PC-9 (cell line): Measurements from ENCODE around the gene YY2. TPM values are rescaled to one million over a fixed set of nuclear protein-coding genes. Genes with fewer than 3 reads are reported as not detected.

Experiments
- BruUV-seq: library from RNA; stranded (reverse); fragments of 400-500 nt; replicated peaks from 2 replicates; lab custom pipeline; 2021; lab: Mats Ljungman, UMichigan
- CTCF ChIA-PET: fragments of 300-600 bp; sonication (Branson Sonifier 250); formaldehyde crosslinking; loops from one replicate; lab custom pipeline; 2022; ENCODE audit warnings: antibody characterized with exemption; lab: Charles Lee
- POLR2A ChIA-PET: fragments of 300-600 bp; sonication (Branson Sonifier 250); formaldehyde crosslinking; loops from one replicate; lab custom pipeline; 2022; ENCODE audit warnings: antibody characterized with exemption; ENCODE audit not compliant: unreplicated experiment; lab: Charles Lee
- DNase-seq, 2 experiments: peaks; one replicate each; pipeline versions ENCODE4 v3.0.0 to v3.0.0-alpha.2; 2015 to 2022; ENCODE audit warnings: mixed read lengths in 1 of 2
- H2AFZ ChIP-seq: fragments of 200-600 bp; sonication (generic); 2 replicates; pipeline ENCODE4 v1.8.1; 2017; ENCODE audit warnings: antibody characterized with exemption
- H3F3A ChIP-seq: fragments of 200-600 bp; sonication (generic); 2 replicates; pipeline ENCODE4 v1.8.1; 2017; ENCODE audit warnings: antibody characterized with exemption, mild to moderate bottlenecking, low read depth; ENCODE audit not compliant: insufficient read depth
- H3K27ac ChIP-seq: fragments of 200-600 bp; sonication (generic); 2 replicates; pipeline ENCODE4 v1.6.1; 2016; ENCODE audit warnings: mixed run types
- H3K27me3 ChIP-seq: fragments of 200-600 bp; sonication (generic); 2 replicates; pipeline ENCODE4 v1.6.1; 2016; ENCODE audit warnings: low read depth, mixed run types; ENCODE audit not compliant: insufficient read depth
- H3K36me3 ChIP-seq: fragments of 200-600 bp; sonication (generic); 2 replicates; pipeline ENCODE4 v1.6.1; 2016; ENCODE audit warnings: low read depth, mixed run types
- H3K4me1 ChIP-seq: fragments of 200-600 bp; sonication (generic); replicated peaks from 2 replicates; pipeline ENCODE4 v1.6.1; 2016; ENCODE audit warnings: mixed run types; ENCODE audit not compliant: insufficient read depth
- H3K4me2 ChIP-seq: fragments of 200-600 bp; sonication (generic); 2 replicates; pipeline ENCODE4 v1.6.1; 2017; ENCODE audit warnings: mixed run types
- H3K4me3 ChIP-seq: fragments of 200-600 bp; sonication (generic); 2 replicates; pipeline ENCODE4 v1.6.1; 2016; ENCODE audit warnings: mixed run types
- H3K79me2 ChIP-seq: fragments of 200-600 bp; sonication (generic); 2 replicates; pipeline ENCODE4 v1.6.1; 2017; ENCODE audit warnings: low read depth, mixed run types
- H3K9me2 ChIP-seq: fragments of 200-600 bp; sonication (generic); 2 replicates; pipeline ENCODE4 v1.8.1; 2017; ENCODE audit warnings: mild to moderate bottlenecking; ENCODE audit not compliant: insufficient read depth
- H3K9me3 ChIP-seq: fragments of 200-600 bp; sonication (generic); 2 replicates; pipeline ENCODE4 v1.8.1; 2016; ENCODE audit warnings: low read depth; ENCODE audit not compliant: insufficient read depth
- H4K20me1 ChIP-seq: fragments of 200-600 bp; sonication (generic); 2 replicates; pipeline ENCODE4 v1.8.1; 2017; ENCODE audit not compliant: insufficient read depth
- EZH2 ChIP-seq: fragments of 200-600 bp; sonication (generic); IDR thresholded peaks from 2 replicates; pipeline ENCODE4 v1.8.0; 2017; ENCODE audit warnings: antibody characterized with exemption, low read depth
- intact Hi-C: fragments of 100-400 bp; cut with micrococcal nuclease; formaldehyde crosslinking; loops from one replicate; pipeline ENCODE4 v1.10.0; 2022; ENCODE audit not compliant: unreplicated experiment
- total RNA-seq: library from RNA; stranded (reverse); gene quantifications from 2 replicates; pipeline ENCODE4 v1.2.3, GENCODE V29; 2021
- TF ChIP-seq, protein P1 (sequence below): fragments of 200-600 bp; sonication (generic); conservative IDR thresholded peaks from 2 replicates; pipeline ENCODE4 v1.6.1; 2017; ENCODE audit warnings: mixed run types, antibody characterized with exemption, mild to moderate bottlenecking, moderate library complexity

YY2 gene
- total RNA-seq, 1 experiment from 2014 or later: 2.0 TPM

DNA sequence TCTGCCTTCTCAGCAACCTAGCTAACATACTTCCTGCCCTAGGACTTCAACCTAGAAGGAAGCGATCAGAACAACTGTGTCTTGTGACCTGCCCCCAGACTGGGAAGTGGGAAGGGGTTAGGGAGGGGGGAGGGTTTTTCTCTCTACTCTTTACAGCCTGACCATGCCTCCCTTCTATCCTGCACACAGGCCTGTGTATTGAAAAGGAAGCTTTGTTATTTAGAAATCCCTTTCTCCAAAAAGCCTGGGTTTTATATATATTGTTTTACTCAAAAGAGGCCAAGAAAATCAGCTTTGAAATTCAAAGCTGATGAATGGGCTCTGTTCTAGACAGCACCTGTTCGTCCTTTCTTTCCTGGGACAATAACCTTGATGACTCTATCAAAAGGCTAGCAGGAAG lies 49.5 kb downstream of the YY2 start:
- no peak overlapping the region for H3K4me2 ChIP-seq
- H2AFZ ChIP-seq: no peak overlapping the region
- BruUV-seq: no TSS peak
- ChIA-PET POLR2A (interaction anchor here (0.5 kb wide), 1 partner anchor 26 kb away, joined by 7 read pairs; no protein-coding TSS in a partner anchor), CTCF (no interaction called here)
- H3K27me3 ChIP-seq: no peaks in the 10 kb centered on the region
- no peaks in the 10 kb centered on the region for H3F3A ChIP-seq
- no peaks in the 10 kb centered on the region for H3K9me3 ChIP-seq
- H3K27ac ChIP-seq: no peak overlapping the region
- DNase-seq: no peak
- no peak for TF ChIP-seq EZH2
- TF ChIP-seq, protein P1, sequence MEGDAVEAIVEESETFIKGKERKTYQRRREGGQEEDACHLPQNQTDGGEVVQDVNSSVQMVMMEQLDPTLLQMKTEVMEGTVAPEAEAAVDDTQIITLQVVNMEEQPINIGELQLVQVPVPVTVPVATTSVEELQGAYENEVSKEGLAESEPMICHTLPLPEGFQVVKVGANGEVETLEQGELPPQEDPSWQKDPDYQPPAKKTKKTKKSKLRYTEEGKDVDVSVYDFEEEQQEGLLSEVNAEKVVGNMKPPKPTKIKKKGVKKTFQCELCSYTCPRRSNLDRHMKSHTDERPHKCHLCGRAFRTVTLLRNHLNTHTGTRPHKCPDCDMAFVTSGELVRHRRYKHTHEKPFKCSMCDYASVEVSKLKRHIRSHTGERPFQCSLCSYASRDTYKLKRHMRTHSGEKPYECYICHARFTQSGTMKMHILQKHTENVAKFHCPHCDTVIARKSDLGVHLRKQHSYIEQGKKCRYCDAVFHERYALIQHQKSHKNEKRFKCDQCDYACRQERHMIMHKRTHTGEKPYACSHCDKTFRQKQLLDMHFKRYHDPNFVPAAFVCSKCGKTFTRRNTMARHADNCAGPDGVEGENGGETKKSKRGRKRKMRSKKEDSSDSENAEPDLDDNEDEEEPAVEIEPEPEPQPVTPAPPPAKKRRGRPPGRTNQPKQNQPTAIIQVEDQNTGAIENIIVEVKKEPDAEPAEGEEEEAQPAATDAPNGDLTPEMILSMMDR: no peak
- H3K9me2 ChIP-seq: no peaks in the 10 kb centered on the region
- no peaks in the 10 kb centered on the region for H3K4me1 ChIP-seq
- H3K4me3 ChIP-seq: no peak overlapping the region
- H3K79me2 ChIP-seq: no peaks in the 10 kb centered on the region
- H3K36me3 ChIP-seq: no peaks in the 10 kb centered on the region
- no peaks in the 10 kb centered on the region for H4K20me1 ChIP-seq
- intact Hi-C loops: no loop called here

DNA sequence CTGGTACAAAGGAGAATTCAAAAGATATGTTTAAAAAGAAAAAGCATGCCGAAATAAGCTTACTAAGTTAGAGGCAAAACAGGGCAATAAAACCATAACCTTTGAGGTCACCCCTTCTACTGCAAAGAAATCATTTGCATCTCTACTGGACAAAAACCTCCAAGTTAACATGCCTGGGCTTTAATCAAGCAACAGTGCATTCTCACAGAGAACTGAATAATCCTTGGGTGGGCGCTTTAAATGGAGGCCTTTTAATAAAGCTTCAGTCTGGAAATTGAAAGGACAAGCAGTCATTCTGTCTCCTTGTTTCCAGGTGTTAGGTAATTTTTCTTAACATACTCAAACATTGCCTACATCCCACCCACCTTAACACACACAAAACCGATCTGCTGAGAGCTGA lies 50.2 kb downstream of the YY2 start:
- DNase-seq: no peak
- no TSS peak for BruUV-seq
- Histone ChIP-seq H3F3A (no peaks in the 10 kb centered on the region), H3K4me1 (no peaks in the 10 kb centered on the region), H3K4me2 (no peak overlapping the region), H3K4me3 (no peak overlapping the region), H3K27ac (no peak overlapping the region), H3K27me3 (no peaks in the 10 kb centered on the region), H3K9me2 (no peaks in the 10 kb centered on the region), H3K79me2 (no peaks in the 10 kb centered on the region), H4K20me1 (no peaks in the 10 kb centered on the region), H3K9me3 (no peaks in the 10 kb centered on the region), H2AFZ (no peak overlapping the region), H3K36me3 (no peaks in the 10 kb centered on the region)
- ChIA-PET CTCF (no interaction called here), POLR2A (interaction anchor here (0.5 kb wide), 1 partner anchor 26 kb away, joined by 7 read pairs; no protein-coding TSS in a partner anchor)
- TF ChIP-seq, protein P1: no peak
- no peak for TF ChIP-seq EZH2
- intact Hi-C loops: no loop called here

DNA sequence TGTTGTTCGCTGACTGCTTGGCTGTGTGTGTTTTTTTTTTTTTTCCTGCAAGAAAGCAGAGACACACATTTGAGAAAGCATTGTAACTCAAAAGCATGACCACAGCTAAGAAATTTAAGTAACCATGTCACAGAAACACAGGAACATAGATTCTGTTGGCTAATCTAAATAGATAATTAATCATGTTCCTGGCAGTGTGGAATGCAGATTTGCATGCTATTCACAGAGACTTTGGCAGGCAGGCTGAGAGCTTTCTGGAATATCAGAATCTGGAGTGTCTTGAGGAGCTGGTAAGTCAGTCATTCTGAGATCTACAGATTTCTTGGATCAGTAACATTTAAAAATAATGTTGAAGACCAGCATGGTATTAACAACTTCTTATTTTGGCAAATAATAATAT lies 51.5 kb downstream of the YY2 start:
- Histone ChIP-seq H3K4me2 (no peak overlapping the region), H3K9me2 (no peaks in the 10 kb centered on the region), H3K36me3 (no peaks in the 10 kb centered on the region), H3F3A (no peaks in the 10 kb centered on the region), H3K4me3 (no peak overlapping the region), H3K79me2 (no peaks in the 10 kb centered on the region), H4K20me1 (no peaks in the 10 kb centered on the region), H3K27me3 (no peaks in the 10 kb centered on the region), H3K9me3 (no peaks in the 10 kb centered on the region), H3K4me1 (no peaks in the 10 kb centered on the region), H2AFZ (no peak overlapping the region), H3K27ac (no peak overlapping the region)
- intact Hi-C loops: no loop called here
- TF ChIP-seq, protein P1: no peak
- no peak for TF ChIP-seq EZH2
- ChIA-PET CTCF (interaction anchor here (0.6 to 0.7 kb wide), 2 partner anchors 9 to 1017 kb away, joined by 3 read pairs; no protein-coding TSS in a partner anchor), POLR2A (no interaction called here)
- no peak for DNase-seq
- no TSS peak for BruUV-seq

Other genes starting within 250 kb of the YY2 start
- 0.18 TPM in 1 of 2 replicates, not detected in the other for gene KLHL34, start 197.7 kb upstream of the YY2 start, total RNA-seq
- not detected in 2 replicates for gene SMPX, start 97.9 kb upstream of the YY2 start, total RNA-seq
- 12.7 and 16.9 TPM in 2 replicates for gene MBTPS2, start 16.4 kb upstream of the YY2 start, total RNA-seq
- 186 and 218 TPM in 2 replicates for gene SMS, start 84.7 kb downstream of the YY2 start, total RNA-seq
- gene PHEX, start 176.3 kb downstream of the YY2 start, total RNA-seq: 2.1 and 3.5 TPM in 2 replicates